GM10266 (cell line): ENCODE data around the gene TMEM106A.
A peak's percentile ranks its signal among the peaks of the same experiment; 100 is the strongest.

Experiments
- DNase-seq: peaks from one replicate; pipeline ENCODE4 v3.0.0; 2012; ENCODE audit errors: extremely low spot score
- CTCF ChIP-seq: IDR thresholded peaks from 2 replicates; pipeline ENCODE4 v1.5.1; 2012; ENCODE audit warnings: mild to moderate bottlenecking, low read depth; ENCODE audit not compliant: control insufficient read depth, insufficient read depth; ENCODE audit errors: missing control alignments

TMEM106A gene

GRCh38 chr17:43210576-43210975 is 1.1 kb upstream of the TMEM106A start:
- no peak for DNase-seq
- TF ChIP-seq CTCF, result no peak

- DNase-seq, result no peak
- TF ChIP-seq CTCF, result no peak
Measured at GRCh38 chr17:43211123-43211479, 574 bp upstream of the TMEM106A start.

GRCh38 chr17:43212641-43213490 is 1.2 kb downstream of the TMEM106A start:
- DNase-seq, result peak; percentile 22
- no peak for TF ChIP-seq CTCF

GRCh38 chr17:43213545-43213944 is 1.9 kb downstream of the TMEM106A start:
- TF ChIP-seq CTCF, result no peak
- no peak for DNase-seq

- DNase-seq, result no peak
- TF ChIP-seq CTCF, result no peak
Measured at GRCh38 chr17:43215341-43215740, 3.7 kb downstream of the TMEM106A start.

GRCh38 chr17:43216369-43216761 is 4.7 kb downstream of the TMEM106A start:
- TF ChIP-seq CTCF, result no peak
- no peak for DNase-seq

GRCh38 chr17:43216762-43217613 is 5.3 kb downstream of the TMEM106A start:
- no peak for TF ChIP-seq CTCF
- no peak for DNase-seq
